Measurements from ENCODE around the gene DLG2.

DLG2 gene

GRCh38 chr11:83663988-83664387 lies 1963.2 kb downstream of the DLG2 start:
- TF ChIP-seq CTCF (IDR thresholded peaks at IDR 0.05): no peak

GRCh38 chr11:83663446-83663845 lies 1963.7 kb downstream of the DLG2 start:
- TF ChIP-seq CTCF (IDR thresholded peaks at IDR 0.05): no peak

GRCh38 chr11:83662494-83662893 lies 1964.7 kb downstream of the DLG2 start:
- TF ChIP-seq CTCF (IDR thresholded peaks at IDR 0.05): no peak

- no peak for TF ChIP-seq CTCF (IDR thresholded peaks at IDR 0.05)
Observed at GRCh38 chr11:83661491-83662350, 1965.4 kb downstream of the DLG2 start.

- TF ChIP-seq CTCF (IDR thresholded peaks at IDR 0.05): no peak
Observed at GRCh38 chr11:83659466-83659865, 1967.7 kb downstream of the DLG2 start.

GRCh38 chr11:83656796-83657330 lies 1970.3 kb downstream of the DLG2 start:
- TF ChIP-seq CTCF (IDR thresholded peaks at IDR 0.05): no peak

GRCh38 chr11:83655976-83656375 lies 1971.2 kb downstream of the DLG2 start:
- no peak for TF ChIP-seq CTCF (IDR thresholded peaks at IDR 0.05)

All from LNCAP (cell line).